AG20443 (cell line): ENCODE data around the gene OR52E4.

ENCODE experiments used
- DNase-seq: peaks from one replicate; pipeline ENCODE4 v3.0.0; 2012; ENCODE audit warnings: low spot score, mixed read lengths

The OR52E4 gene

DNA sequence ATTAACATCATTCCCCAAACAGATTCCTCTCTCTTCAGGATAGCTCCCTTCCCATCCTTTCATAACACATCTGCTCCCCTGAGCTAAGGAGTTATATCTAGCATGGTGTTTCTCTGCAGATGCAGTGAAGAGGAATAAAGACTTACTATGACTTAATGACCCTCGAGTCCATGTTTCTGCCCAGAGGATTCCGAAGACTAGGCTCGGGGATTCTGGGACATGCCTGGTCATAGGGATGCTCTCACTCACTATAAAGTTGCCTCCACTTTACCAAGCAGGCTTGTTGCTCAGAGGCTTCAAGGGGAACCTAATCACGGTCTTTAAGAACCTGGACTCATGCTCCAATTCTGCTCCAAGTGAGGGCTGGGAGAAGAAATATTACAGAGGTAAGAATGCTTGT is at the start of gene OR52E4:
Gene OR52E4, plus strand, starts transcription at position 301 of the 400 bp plus-strand sequence. CDS start 3,664 bp downstream, outside the sequence.
- no peak for DNase-seq

DNA sequence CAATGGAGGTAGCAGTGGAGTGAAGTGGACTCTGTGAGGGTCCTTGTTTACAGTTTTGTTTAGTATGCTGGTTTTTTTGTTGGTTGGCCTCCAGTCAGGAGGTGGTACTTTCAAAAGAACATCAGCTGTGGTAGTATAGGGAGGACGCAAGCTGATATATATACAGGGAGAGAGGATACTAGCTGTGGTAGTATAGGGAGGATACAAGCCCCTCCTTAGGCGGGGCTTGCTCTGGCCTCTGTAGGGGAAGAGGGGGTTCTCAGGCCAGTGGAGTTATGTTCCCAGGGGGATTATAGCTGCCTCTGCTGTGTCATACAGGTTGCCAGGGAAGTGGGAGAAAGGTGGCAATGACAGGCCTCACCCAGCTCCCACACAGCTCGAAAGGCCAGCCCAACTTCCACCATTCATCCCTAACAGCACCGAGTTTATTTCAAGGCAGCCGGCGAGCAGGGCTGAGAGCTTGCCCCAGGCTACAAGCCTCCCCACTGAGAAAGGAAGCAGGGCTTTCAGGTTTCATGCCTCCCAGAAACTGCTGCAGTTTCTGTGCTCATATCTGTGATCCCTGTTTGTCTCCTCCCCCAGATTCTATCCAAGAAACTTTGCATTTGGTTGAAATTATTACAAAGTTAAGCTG is 49.1 kb upstream of the OR52E4 start:
- no peak for DNase-seq

DNA sequence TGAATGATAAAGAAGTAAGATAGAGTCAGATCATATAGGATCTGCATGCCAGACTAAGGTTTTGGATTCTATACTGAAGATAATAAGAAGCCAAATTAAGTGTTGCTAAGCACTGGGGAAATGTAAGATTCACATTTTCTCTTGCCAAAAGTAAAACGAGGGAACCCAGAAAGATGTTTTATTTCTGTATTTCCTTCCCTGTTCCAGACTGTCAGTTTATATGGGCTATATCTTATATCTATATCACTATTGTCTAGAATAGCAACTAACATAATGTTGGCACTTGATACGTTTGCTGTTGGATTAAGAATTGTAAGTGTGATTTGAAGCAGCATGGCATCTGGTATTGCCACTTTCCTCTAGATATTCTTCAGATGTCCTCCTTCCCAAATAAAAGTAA is 47.0 kb upstream of the OR52E4 start:
- DNase-seq: no peak

DNA sequence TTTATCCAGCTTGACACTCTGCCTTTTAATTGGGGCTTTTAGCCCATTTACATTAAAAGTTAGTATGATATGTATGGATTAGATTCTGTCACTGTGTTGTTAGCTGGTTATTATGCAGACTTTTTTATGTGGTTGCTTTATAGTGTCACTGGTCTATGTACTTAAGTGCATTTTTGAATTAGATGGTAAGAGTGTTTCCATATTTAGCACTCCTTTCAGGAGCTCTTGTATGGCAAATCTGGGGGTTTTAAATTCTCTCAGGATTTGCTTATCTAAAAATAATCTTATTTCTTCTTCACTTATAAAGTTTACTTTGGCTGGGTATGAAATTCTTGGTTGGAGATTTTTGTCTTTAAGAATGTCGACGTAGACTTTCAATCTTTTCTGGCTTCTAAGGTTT is 42.7 kb upstream of the OR52E4 start:
- no peak for DNase-seq

DNA sequence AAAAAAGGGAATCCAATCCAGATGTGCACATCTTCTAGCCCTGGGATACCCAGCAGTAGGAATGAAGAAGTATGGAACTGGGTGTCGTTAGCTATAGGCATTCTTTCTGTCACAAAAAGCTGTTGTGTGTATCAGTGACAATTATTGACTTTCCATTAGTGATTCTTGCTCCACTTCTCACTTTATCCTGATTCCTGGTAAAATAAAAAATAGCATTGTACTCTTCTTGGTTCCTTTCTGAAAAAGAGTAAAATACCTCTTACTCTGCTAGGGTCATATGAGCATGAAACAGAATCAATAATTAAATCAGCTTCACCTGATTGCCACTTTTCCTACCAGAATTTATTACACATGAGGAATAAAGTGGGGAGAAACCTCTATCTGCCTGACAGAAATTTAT is 38.6 kb upstream of the OR52E4 start, which contains the start of gene OR52E6:
Gene OR52E6, minus strand, starts transcription at position 101 of the 400 bp plus-strand sequence. Its CDS starts 0 bp downstream, at position 101.
- DNase-seq: no peak

DNA sequence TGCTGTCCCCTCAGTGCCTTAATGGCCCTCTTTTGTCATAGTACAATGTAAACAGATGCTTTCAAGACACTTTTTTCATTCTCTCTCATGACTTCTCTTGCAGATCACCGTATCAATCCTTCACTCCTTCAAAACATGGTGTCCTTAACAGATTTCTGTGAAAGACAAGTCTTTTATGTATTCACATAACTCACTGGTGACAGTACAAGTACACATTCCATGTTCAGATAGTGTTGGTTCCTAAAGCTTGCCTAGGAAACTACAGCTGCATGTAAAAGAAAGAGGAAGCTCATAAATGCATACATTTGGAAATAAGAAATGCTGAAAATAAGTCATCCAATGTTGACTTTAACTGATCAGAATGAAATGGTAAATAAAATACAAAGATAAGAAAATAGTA is 33.7 kb upstream of the OR52E4 start:
- no peak for DNase-seq

DNA sequence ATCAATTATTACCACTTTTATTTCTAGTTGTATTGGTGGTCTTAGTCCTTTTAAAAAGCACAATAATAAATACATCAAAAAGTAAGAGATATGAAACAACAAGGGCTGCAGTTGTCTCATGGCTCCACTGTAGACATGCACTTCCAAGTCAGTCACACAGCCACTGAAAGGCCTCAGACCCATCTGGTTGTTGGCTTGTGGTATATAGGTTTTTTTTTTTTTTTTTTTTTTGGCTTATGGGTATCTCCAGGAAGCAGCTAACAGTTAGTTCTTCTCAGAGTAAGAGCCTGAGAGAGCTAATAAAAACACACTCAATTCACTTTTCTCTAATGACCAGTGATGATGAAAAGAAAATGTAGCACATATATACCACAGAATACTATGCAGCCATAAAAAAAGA is 32.7 kb upstream of the OR52E4 start:
- DNase-seq: no peak

DNA sequence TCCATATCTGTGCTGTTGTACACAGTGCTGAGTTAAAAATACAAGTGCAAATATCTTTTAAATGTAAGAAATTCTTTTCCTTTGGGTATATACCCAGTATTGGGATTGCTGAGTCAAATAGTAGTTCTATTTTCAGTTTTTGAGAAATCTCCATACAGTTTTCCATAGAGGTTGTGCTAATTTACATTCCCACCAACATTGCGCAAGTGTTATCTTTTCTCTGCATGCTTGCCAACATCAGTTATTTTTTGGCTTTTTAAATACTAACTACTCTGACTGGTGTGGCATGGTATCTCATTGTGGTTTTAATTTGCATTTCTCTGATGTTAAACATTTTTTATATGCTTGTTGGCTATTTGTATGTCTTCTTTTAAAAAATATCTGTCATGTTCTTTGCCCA is 29.4 kb upstream of the OR52E4 start:
- DNase-seq: no peak

DNA sequence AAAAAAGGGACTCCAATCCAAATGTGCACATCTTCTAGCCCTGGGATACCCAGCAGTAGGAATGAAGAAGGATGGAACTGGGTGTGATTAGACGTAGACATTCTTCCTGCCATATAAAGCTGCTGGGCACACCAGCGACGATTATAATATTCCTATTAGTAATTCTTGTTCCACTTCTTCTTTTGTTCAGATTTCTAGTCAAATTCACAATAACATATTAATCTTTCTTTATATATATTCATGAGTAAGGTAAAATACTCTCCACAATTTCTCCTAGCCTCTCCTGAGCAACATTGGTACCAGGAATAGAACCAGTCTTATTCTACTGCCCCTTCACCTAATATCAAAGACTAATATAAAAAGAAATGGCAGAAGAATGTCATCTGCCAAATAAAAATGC is 22.8 kb upstream of the OR52E4 start, which contains the start of gene OR52E8:
Gene OR52E8, minus strand, starts transcription at position 101 of the 400 bp plus-strand sequence. Its CDS starts 0 bp downstream, at position 101.
- DNase-seq: no peak

DNA sequence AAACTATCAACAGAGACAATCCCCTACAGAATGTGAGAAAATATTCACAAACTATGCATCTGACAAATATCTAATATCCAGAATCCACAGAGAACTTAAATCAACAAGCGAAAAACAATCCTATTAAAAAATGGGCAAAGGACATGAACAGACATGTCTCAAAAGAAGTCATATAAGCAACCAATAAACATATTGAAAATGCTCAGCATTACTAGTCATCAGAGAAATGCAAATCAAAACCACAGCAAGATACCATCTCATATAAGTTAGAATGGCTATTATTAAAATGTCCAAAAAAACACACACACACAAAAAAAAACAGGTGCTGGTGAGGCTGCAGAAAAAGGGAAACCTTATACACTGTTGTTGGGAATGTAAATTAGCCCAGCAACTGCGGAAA is 14.6 kb upstream of the OR52E4 start:
- no peak for DNase-seq

DNA sequence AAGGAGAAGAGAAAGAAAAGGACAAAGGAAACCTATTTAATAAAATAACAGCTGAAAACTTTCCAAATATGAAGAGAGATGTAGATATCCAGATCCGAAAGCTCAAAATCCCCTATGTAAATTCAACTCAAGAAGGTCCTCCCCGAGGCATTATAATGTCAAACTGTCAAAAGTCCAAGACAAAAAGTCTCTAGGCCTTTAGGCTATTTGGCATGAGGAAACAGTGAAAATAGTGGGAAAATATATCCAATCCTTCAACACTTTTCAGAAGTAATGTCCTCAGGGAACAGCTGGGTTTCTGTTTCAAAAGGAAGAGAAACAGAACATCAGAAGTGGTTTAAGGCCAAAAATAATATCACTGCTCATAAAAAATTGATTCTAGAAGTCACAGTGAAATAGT is 1.9 kb upstream of the OR52E4 start:
- DNase-seq: no peak

DNA sequence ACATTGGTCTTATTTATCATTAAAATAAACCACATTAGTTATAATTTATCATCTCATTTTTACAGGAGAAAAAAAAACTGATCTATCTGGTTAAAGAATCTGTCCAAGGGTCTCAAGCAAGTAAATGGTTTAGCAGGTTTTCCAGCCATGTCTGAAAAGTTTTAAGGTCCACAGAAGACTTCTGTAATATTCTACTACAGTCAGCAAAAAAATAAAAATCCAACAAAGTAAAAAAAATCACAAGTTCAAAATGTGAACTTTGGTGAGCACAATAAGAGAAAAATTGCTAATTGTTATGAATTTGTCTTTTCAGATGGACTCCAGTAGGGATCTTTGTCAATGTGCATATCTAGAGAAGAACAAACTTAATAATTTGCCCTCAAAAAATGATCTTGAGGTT is 1.3 kb downstream of the OR52E4 start:
- no peak for DNase-seq

DNA sequence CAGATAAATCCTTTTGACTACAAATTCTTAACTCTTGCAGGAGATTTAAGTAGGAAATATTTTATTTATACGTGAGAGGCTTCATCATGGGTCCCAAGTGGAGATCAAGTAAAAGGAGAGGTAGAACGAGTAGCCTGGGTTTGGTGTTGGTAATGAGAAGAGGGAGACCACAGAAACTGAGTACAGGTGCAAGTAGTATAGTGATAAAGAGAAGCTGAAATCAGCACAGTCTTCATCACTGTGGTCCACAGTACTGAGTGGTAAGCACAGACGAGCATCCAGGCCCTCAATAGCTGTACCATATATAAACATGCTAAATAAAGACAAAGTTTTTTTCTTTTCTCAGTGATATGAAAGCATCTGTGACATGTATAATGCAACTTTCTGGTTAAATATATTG is 6.7 kb downstream of the OR52E4 start:
- DNase-seq: no peak

DNA sequence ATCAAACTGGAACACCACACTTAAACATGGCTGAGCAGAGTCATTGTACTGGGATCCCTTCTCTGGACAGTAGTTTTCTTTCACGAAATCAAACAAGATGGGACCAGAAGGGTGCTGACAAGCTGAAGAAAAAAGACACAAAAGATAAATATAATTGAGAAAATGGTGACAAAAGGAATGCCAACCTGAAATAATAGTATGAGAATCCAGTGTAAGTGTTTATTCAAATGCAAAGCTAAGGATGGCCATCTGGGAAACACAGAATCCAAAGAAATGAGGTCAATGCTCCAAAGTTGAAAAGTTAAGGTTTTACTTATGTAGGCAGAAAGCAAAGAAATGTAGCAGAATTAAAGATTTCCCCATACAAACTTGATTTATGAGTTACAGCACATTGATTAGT is 7.2 kb downstream of the OR52E4 start:
- DNase-seq: no peak

DNA sequence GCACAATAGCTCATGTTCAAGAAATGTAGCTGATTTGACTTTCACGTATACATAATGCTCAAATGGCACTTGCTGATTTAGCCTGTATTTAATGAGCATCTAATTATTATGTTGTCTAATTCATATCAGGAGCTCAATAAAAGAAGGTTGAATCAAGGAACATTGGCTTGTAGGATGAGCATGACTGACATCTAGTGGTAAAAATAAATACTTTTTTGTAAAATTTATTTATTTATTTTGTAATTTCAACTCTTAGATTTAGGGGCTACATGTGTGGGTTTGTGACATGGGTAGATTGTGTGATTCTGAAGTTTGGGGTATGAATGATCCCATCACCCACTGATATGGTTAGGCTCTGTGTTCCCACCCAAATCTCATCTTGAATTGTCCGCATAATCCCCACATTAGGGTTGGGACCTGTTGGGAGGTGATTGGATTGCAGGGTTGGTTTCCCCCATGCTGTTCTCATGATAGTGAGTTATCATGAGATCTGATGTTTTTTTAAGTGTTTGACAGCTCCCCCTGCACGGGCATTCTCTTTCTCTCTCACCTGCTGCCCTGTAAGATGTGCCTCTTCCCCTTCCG is 10.9 kb downstream of the OR52E4 start:
- DNase-seq: peak; percentile 11

DNA sequence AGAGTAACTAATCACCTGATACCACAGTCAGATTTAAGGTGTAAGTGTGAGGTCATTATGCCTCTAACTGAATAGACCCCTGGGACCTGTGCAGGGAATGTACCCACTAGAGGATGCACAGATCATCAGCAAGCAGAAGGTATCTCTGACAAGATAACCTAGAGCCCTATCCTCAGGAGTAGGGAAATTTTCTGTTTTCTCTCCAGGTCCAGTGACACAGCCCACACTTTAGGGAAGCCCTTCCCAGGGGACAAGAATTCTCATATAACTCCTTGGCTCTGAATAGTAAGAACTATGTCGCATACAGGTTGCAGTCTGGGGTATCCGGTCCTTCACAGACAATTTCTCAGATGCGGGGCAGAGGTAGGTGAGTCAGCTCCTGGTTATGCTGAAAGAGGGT is 12.5 kb downstream of the OR52E4 start, which contains the start of gene OR52E5:
Gene OR52E5, plus strand, starts transcription at position 301 of the 400 bp plus-strand sequence. CDS start 7,569 bp downstream, outside the sequence.
- no peak for DNase-seq

DNA sequence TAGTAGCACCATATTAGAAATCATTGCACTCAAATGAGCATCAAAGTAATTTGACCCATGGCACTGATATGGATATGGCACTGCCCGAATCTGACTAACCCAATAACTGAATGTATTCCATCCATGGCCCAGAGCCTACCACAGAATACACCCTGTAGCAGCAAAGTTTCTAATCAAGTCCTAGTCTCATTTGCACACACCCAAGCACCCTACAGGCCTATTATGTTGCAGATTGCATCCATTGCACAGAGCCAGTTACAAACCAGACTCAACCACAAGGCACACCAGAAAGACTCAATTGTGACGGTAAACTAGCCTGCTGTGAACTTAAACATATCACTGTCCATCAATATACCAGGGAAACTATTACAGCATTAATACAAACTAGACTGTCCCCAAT is 19.1 kb downstream of the OR52E4 start:
- DNase-seq: no peak

DNA sequence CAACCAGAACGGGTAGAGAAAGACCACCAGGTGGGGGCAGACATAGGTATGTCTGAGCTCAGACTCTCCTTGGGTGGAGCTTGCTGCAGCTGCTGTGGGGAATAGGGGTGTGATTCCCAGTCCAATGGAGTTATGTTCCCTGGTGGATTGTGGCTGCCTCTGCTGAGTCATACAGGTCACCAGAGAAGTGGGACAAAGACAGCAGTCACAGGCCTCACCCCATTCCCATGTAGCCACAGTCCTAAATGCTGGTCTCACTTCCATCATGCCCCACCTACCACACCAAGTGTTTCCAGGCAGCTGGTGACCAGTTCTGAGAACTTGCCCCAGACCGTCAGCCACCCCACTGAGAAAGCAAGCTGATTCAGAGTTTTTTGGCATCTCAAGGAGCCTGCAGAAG is 30.1 kb downstream of the OR52E4 start:
- DNase-seq: no peak

DNA sequence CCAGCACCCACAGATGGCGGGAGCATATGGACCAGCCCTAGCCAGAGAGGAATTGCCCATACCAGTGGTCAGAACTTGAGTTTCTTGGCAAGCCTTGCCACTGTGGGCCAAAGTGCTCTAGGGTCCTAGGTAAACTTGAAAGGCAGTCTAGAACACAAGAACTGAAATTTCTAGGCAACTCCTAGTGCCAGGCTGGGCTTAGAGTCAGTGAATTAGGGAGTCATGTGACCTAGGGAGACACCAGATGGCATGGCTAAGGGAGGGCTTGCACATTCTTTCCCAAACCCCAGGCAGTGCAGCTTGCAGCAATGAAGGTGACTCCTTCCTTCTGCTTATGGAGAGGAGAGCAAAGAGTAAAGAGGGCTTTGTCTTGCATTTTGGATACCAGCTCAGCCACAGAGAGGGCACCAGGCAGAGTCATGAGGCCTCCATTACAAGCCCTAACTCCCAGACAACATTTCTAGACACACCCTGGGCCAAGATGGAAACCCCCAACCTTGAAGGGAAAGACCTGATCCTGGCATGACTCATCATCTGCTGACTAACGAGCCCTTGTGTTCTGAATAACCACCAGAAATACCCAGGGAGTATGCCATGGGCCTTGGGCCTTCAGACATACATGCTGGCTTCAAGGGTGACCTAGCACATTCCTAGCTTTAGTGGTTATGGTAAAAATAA is 42.5 kb downstream of the OR52E4 start:
- no peak for DNase-seq

DNA sequence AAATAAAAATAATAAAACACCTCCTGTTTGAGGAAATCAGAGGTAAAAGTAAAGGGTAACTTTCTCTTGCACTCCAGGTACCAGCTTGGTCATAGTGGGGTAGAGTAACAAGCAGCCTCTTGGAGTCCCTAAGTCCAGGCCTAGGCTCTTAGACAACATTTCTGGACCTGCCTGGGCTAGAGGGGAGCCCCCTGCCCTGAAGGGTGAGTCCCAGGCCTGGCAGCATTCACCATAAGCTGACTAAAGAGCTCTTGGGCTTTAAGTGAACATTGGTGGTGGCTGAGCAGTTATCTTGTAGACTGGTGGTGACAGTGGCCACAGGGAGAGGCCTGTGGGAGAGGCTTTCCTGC is 43.0 kb downstream of the OR52E4 start:
- DNase-seq: no peak

DNA sequence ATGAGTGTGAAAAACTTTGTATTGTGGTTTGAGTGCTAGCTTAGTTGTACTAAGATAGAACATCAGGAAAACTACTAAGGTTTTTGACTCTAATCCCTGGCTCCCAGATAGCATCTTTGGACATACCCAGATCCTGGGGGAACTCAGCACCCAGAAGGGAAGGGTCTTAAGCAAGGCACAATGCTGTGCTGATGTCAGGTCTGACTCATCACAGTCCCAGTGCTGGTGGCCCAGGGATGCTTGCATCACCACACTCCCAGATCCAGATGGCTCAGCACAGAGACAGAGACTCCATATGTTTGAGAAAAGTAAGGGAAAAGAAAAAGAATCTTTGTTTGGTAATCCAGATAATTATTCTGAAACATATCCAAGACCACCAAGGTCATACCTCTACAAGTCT is 43.4 kb downstream of the OR52E4 start:
- no peak for DNase-seq

DNA sequence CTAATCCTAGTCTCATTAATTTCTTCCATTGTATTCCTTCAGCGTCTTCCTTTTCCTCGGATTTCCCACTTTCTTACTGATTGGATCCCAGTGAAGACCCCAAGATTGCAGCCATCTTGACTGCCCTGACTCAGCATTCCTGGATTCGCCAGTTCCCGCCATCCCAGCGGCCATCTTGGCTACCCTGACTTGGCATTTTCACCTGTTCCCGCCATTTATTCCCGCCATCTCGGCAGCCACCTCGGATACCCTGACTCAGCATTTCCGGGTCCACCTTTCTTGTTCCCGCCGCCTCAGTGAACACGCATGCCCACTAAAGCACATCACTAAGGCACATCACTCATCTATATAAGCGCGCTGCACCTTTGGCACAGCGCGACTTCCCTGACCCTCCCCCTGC is 47.8 kb downstream of the OR52E4 start:
- no peak for DNase-seq

DNA sequence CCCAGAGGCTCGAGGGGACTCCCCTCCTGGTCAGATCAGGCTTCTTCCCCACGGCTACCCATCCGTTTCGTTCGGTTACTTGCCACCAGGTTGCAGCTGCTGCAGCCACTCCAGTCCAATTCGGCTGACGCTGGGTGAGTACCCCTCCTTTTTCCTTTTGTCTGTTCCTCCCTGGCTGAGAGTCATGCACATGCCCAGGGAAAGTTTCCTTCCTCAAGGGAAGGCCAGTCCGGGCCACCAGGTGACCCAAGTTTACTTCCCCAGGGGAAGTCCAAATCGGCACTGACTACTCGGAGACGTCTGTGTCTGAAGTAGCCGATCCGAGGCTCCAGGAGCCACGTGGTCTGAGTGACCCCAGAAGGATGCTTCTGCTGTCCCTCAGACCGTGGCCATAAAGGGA is 48.4 kb downstream of the OR52E4 start:
- no peak for DNase-seq
